ENCODE data around the gene ZC3H12C.

DNA sequence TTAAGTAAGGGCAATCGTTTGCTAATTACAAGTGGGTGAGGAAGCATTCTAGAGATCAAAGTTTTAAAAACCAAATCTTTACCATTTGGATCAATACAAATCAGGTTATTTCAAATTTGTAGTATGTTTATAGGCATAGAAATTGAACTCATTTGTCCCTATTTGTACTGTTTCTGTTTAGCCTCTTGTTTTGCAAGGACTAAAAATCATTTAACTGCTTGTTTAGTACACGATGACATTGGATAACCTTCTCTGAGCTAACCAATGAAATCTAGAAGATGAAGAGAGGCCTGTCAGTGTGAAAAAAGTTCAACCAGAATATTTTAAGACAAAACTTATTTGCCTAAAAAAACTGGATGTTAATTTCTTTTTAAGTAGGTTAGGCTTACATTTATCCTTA is 40.0 kb downstream of the ZC3H12C start:
- TF ChIP-seq, protein P1, sequence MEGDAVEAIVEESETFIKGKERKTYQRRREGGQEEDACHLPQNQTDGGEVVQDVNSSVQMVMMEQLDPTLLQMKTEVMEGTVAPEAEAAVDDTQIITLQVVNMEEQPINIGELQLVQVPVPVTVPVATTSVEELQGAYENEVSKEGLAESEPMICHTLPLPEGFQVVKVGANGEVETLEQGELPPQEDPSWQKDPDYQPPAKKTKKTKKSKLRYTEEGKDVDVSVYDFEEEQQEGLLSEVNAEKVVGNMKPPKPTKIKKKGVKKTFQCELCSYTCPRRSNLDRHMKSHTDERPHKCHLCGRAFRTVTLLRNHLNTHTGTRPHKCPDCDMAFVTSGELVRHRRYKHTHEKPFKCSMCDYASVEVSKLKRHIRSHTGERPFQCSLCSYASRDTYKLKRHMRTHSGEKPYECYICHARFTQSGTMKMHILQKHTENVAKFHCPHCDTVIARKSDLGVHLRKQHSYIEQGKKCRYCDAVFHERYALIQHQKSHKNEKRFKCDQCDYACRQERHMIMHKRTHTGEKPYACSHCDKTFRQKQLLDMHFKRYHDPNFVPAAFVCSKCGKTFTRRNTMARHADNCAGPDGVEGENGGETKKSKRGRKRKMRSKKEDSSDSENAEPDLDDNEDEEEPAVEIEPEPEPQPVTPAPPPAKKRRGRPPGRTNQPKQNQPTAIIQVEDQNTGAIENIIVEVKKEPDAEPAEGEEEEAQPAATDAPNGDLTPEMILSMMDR (IDR thresholded peaks at IDR 0.05): no peak
- no peak for TF ChIP-seq POLR2A (IDR thresholded peaks at IDR 0.05)

Data from esophagus squamous epithelium (tissue), 4 donors.